ENCODE results near the gene TMEM131L. TPM values are rescaled to one million over a fixed set of nuclear protein-coding genes. Genes with fewer than 3 reads are reported as not detected.

Gene TMEM131L
- total RNA-seq, 1 experiment from 2014 or later = 14.6 TPM

DNA sequence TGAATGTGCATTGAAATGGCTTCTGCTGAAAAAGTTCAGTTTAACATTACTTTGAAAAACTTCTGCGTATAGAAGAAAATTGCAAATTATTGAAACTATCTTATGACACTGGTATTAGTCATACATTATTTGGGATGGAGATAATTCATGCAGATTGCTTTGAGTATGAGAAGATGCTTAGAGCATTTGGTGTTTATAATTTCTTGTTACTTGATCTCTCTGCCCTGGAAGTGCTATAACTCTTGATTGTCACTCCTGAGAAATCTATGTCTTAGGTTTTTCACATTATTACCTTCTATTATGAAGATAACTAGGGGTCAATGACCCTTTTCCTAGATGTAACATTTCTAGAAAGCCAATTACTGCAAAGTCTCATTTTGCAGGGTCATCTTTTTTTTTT is 36.4 kb downstream of the TMEM131L start:
- no peak for DNase-seq
- no peaks in the 10 kb centered on the region for H4K20me1 ChIP-seq (ENCODE audit: control insufficient read depth, insufficient read depth, insufficient read length)
- no peaks in the 10 kb centered on the region for H3K4me1 ChIP-seq (ENCODE audit: insufficient read depth, low read length)
- no CpG with 5 or more reads among the region's 1 CpG for WGBS (ENCODE audit: extremely low coverage, insufficient read length, low lambda C conversion rate)
- H4K5ac ChIP-seq (ENCODE audit: insufficient read length, low read depth, low read length) = no peak overlapping the region
- H3K27ac Mint-ChIP-seq = no peak overlapping the region
- no peak overlapping the region for H2BK5ac ChIP-seq (ENCODE audit: insufficient read length, low read length)
- H3K36me3 Mint-ChIP-seq (ENCODE audit: insufficient read depth in 1 of 3, low read depth in 3 of 3) = peaks cover 0 to 4% (median 2%) of the 10 kb centered on the region in 3 experiments; a peak in 3 of 7 replicates
- H3K4me3 Mint-ChIP-seq = no peak overlapping the region
- H2BK20ac ChIP-seq (ENCODE audit: low read depth, low read length, poor library complexity, severe bottlenecking) = no peak overlapping the region
- H3T11ph ChIP-seq (ENCODE audit: low read length) = no peak overlapping the region
- H3K23me2 ChIP-seq (ENCODE audit: insufficient read length, low read depth, low read length, poor library complexity, severe bottlenecking) = no peaks in the 10 kb centered on the region
- no peaks in the 10 kb centered on the region for H3K79me2 ChIP-seq (ENCODE audit: insufficient read depth, low read length)
- H2BK15ac ChIP-seq (ENCODE audit: low read depth, low read length) = no peak overlapping the region
- no peaks in the 10 kb centered on the region for H3K9me3 Mint-ChIP-seq
- H3K9me3 ChIP-seq (ENCODE audit: control insufficient read depth, low read depth, low read length) = no peaks in the 10 kb centered on the region
- no peak overlapping the region for H2BK12ac ChIP-seq (ENCODE audit: insufficient read length, low read depth, low read length)
- no peak overlapping the region for H3K4me2 ChIP-seq (ENCODE audit: insufficient read depth, insufficient read length, low read length)
- no peak overlapping the region for H4K8ac ChIP-seq (replicated peaks; ENCODE audit: insufficient read length, low read depth, low read length)
- H3K79me1 ChIP-seq (ENCODE audit: insufficient read depth, low read depth, low read length, poor library complexity, severe bottlenecking) = no peaks in the 10 kb centered on the region
- no peak overlapping the region for H3K14ac ChIP-seq (ENCODE audit: insufficient read depth, low read length)
- no peak overlapping the region for H2BK120ac ChIP-seq (ENCODE audit: low read depth, low read length, poor library complexity, severe bottlenecking)
- H3K27ac ChIP-seq (ENCODE audit: insufficient read length, low read depth, low read length) = no peak overlapping the region
- no peaks in the 10 kb centered on the region for H3K27me3 Mint-ChIP-seq (ENCODE audit: low read depth)
- no peak overlapping the region for H3K9ac ChIP-seq (ENCODE audit: extremely low read depth, insufficient read length, low read length)
- H3K4me1 Mint-ChIP-seq = peaks cover 23 to 25% of the 10 kb centered on the region in 2 experiments
- no peak overlapping the region for H4K91ac ChIP-seq (ENCODE audit: insufficient read length, low read depth, low read length)
- H2AK5ac ChIP-seq (ENCODE audit: insufficient read length, low read length) = no peak overlapping the region
- no peaks in the 10 kb centered on the region for H3K27me3 ChIP-seq (ENCODE audit: insufficient read depth, low read length)
- no peak overlapping the region for H3K4ac ChIP-seq (ENCODE audit: low read depth, low read length)
- H3K56ac ChIP-seq (ENCODE audit: insufficient read length, low read depth, low read length) = no peak overlapping the region
- no peak overlapping the region for H2AFZ ChIP-seq (ENCODE audit: low read length)
- no peak overlapping the region for H3K23ac ChIP-seq (ENCODE audit: insufficient read length, low read depth, low read length)
- no peak overlapping the region for H3K18ac ChIP-seq (ENCODE audit: insufficient read length, low read depth, low read length)
- TF ChIP-seq, protein P1, sequence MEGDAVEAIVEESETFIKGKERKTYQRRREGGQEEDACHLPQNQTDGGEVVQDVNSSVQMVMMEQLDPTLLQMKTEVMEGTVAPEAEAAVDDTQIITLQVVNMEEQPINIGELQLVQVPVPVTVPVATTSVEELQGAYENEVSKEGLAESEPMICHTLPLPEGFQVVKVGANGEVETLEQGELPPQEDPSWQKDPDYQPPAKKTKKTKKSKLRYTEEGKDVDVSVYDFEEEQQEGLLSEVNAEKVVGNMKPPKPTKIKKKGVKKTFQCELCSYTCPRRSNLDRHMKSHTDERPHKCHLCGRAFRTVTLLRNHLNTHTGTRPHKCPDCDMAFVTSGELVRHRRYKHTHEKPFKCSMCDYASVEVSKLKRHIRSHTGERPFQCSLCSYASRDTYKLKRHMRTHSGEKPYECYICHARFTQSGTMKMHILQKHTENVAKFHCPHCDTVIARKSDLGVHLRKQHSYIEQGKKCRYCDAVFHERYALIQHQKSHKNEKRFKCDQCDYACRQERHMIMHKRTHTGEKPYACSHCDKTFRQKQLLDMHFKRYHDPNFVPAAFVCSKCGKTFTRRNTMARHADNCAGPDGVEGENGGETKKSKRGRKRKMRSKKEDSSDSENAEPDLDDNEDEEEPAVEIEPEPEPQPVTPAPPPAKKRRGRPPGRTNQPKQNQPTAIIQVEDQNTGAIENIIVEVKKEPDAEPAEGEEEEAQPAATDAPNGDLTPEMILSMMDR (conservative IDR thresholded peaks at IDR 0.05) = no peak

Measured in H9 (cell line).